ENCODE data around the gene BSDC1.
"Not testable (repeated sequence)": the region's sequence is repeated elsewhere in the genome, so short reads cannot be mapped to it uniquely, and the experiment has no call there.

Gene BSDC1, protein sequence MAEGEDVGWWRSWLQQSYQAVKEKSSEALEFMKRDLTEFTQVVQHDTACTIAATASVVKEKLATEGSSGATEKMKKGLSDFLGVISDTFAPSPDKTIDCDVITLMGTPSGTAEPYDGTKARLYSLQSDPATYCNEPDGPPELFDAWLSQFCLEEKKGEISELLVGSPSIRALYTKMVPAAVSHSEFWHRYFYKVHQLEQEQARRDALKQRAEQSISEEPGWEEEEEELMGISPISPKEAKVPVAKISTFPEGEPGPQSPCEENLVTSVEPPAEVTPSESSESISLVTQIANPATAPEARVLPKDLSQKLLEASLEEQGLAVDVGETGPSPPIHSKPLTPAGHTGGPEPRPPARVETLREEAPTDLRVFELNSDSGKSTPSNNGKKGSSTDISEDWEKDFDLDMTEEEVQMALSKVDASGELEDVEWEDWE

DNA sequence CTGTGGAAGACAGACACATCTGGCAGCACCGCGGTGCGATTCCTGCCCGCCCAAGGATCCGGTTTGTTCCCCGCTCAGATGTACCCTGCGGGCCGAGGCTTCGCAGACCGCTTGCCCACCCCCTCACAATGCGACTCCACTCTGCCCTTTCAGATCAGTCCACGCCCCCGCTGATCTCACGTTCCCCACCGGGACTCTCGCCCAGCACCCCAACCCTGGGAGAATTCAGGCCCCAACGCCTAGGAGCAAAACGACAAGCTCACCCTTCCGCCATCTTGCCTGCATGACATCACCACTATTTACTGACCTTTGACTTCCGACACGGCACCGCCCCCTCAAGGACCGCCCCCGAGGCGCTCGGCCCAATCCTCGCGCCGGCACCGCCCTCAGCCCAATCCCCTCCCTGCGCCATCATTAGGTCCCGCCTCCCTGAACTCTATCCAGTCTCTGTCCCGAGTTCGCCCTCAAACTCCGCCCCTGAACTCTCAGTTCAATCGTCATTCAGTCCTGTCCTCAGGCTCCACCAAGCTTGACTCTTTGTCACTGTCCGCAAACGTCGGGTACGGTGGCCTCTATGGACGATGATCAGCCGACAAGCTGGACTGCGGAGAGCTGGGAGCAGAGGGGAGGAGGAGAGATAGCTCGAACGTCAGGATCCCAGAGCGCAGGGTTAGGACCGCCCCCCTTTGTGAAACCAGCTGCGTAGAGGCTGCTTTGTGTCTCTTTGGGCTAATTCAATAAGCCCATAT is at the start of gene BSDC1:
Gene BSDC1 (minus strand): TSS at position 301 of the 749 bp plus-strand sequence. CDS start 27 bp downstream, at position 274.
- peak; percentile 94 for DNase-seq

- DNase-seq = not testable (repeated sequence)
Observed at GRCh38 chr1:32441467-32441866, 47.2 kb upstream of the BSDC1 start.

GRCh38 chr1:32438777-32439176 is 44.5 kb upstream of the BSDC1 start:
- not testable (repeated sequence) for DNase-seq

DNA sequence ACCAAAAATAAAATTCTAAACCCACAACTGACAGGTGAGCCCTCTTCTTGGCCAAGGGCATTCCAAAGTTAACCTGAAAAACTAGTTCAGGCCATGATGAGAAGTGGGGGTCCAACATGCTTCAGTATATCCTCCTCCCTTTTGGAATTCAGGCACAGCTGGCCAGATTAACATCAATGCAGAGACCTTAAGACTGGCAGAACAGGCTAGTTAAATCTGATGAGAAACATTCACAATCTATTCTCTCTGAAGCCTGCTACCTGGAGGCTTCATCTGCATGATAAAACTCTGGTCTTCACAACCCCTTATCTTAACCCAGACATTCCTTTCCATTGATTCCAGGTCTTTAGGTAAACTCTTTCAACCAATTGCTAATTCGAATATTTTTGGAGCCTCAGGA is 43.9 kb upstream of the BSDC1 start:
- DNase-seq = no peak

DNA sequence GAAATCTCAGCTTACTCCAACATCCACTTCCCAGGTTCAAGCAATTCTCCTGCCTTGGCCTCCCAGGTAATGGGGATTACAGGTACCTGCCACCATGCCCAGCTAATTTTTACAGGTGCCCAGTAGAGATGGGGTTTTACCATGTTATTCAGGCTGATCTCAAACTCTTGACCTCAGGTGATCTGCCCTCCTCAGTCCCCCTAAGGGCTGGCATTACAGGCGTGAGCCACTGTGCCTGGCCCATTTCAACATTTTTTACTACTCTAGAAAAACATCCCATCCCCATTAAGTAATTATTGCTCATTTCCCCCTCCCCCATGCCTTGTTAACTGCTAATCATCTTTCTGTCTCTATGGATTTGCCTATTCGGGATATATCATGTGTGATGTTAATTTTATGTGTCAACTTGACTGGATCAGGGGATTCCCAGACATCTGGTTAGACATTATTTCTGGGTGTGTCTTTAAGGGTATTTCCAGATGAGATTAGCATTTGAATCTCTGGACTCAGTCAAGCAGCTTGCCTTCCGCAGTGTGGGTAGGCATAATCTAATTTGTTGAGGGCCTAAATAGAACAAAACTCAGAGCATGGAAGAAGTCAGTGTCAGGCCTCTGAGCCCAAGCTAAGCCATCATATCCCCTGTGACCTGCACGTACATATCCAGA is 37.6 kb upstream of the BSDC1 start:
- no peak for DNase-seq

GRCh38 chr1:32427264-32427963 is 33.2 kb upstream of the BSDC1 start:
- DNase-seq = no peak

- DNase-seq = no peak
Observed at GRCh38 chr1:32426489-32427255, 32.4 kb upstream of the BSDC1 start.

GRCh38 chr1:32421775-32422174 is 27.5 kb upstream of the BSDC1 start:
- no peak for DNase-seq

GRCh38 chr1:32414186-32414886 is 20.1 kb upstream of the BSDC1 start:
- DNase-seq = no peak

DNA sequence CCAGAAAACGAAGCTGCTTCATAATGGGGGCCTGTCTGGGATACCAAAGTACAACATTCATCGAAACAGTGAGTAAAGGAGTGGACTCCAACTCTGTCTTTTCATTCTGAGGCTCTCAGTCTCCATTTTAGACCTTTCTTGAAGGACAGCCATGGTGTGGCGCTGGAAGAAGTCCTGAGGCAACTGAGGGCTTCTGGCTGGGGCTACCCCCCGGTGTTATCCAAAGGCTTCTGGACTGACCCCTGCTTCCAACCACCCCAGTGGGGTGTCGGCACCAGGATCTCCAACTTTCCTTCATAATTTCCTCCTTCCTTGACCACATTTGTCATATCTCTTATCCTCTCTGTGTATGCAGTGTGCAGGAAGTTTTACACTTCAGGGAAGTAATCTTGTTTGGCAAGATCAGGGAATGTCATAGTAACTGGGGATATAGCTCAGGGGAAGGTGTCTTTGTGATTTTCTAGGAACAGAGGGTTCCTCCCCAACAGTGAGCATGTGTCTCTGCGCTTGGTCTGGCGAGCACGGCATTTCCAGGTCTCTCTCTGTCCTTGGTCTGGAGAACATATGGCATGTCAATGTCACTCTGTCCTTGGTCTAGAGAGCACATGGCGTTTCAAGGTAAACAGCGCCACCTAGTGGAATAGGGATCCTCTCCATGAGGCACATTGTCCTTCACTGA is 19.4 kb upstream of the BSDC1 start:
- DNase-seq = peak; percentile 33

DNA sequence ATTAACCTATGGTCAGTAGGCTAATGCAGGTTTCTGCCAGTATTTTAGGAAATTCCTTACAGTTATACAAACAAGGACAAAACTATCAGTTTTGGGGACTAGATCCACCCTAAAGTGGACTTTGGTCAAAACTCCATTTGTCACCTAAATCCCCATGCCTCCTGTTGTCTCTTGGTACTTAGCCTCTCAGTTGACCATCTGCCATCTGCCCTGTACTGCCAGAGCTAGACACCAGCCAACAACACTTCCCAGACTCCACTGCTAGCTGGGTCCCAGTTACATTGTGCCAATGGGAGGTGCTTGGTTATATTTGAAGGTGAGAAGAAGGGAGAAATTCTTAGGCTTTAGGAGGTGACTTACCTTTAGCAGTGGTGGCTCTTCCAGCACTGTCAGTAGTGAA is 17.0 kb upstream of the BSDC1 start:
- no peak for DNase-seq

DNA sequence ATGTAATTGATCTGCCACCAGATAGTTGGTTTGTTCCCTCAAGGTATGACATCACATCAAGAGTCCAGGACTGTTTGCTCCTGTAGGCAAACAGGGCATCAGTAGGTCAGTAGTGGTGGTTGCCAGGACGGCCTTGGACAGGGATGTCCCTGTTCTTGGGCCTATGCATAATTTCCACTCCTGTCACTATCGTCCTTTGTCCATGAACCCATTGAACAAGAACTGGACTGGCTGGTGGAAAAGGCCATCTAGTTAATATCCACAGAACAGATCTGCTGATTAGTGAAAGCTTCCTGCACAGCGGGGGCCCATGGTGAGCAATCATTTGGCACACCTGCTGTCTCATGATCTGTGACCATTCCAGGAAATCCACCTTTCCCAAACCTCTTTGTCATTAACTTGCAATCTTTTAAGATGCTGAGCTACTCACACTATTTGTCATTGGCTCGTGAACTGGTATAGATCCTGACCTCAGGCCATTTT is 12.4 kb upstream of the BSDC1 start:
- no peak for DNase-seq

DNA sequence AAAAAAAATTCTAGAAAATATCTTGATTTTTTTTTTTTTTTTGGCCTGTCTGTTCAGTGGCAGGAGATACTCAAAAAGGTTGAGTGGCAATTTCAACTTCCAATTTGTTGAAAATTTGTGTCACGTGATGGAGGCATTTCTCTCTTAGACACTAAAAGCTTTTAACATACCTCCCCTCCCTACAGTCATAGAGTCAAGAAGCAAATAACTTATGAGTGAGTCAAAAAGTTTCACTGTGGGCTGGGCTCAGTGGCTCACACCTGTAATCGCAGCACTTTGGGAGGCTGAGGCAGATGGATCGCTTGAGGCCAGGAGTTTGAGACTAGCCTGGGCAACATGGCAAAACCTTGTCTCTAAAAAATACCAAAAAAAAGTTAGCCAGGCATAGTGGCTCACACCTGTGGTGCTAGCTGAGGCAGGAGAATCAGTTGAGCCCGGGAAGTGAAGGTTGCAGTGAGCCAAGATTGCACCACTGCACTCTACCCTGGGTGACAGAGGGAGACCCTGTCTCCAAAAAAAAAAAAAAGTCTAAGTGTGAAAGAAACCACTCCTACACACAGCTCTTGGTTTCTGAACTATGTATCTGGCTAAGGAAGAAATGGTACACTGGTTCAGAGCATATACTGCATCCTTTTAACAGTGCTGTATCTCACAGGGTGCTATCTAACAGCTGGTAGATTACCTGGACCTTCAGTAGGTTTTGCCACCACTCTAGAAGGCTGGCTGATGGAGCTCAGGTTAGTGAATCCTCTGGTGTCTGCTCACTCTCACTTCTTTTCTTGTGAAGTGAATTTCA is 11.6 kb upstream of the BSDC1 start:
- DNase-seq = no peak

GRCh38 chr1:32404946-32405345 is 10.7 kb upstream of the BSDC1 start:
- DNase-seq = no peak

DNA sequence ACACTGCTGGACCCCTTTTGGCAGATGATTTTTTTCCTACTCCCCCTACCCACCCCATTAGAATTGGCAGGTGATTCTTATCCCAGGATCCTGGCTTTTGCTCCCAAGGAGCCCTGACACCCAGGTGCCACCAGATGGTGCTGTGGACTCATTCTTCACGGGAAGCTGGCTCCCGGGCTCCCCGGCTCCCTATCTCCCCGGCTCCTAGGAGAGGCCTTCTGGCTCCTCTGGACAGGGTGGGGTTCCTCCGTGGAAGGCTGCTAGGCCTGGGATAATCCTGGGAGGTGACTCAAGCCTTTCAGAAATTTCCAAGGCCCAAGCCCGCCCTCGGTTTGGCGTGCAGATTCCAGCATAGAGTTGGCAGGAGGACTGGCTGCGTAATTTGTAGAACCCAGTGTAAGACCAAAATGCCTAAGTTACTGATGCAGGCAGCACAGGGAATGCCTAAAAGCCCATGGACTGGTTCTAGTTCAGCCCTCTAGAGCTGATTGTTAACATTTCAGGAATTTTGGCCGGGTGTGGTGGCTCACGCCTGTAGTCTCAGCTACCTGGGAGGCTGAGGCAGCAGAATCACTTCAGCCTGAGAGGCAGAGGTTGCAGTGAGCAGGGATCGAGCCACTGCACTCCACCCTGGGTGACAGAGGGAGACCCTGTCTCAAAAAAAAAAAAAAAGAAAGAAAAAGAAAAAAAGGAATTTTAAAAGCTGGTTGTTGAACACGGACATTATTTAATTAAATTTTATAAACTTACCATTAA is 6.8 kb upstream of the BSDC1 start:
- peak; percentile 4 for DNase-seq

DNA sequence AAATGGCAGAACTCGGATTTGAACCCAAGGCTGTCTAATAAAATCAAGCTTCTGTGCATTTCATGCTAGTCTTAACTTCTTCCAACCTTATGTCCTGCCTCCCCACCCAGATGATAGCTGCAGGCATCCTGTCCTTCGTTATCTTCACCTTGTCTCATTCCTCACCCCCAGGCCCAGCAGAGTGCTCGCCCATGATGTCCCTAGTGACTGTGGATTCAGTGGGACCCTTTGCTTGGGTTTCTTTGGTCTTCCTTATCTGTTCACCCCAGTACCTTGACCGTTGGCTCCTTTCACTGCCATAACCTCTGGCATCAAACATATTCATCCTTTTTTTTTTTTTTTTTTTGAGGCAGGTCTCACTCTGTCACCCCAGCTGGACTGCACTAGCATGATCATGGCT is 5.6 kb upstream of the BSDC1 start:
- no peak for DNase-seq

GRCh38 chr1:32398401-32398800 is 4.2 kb upstream of the BSDC1 start:
- no peak for DNase-seq

GRCh38 chr1:32396524-32396923 is 2.3 kb upstream of the BSDC1 start:
- DNase-seq = not testable (repeated sequence)

DNA sequence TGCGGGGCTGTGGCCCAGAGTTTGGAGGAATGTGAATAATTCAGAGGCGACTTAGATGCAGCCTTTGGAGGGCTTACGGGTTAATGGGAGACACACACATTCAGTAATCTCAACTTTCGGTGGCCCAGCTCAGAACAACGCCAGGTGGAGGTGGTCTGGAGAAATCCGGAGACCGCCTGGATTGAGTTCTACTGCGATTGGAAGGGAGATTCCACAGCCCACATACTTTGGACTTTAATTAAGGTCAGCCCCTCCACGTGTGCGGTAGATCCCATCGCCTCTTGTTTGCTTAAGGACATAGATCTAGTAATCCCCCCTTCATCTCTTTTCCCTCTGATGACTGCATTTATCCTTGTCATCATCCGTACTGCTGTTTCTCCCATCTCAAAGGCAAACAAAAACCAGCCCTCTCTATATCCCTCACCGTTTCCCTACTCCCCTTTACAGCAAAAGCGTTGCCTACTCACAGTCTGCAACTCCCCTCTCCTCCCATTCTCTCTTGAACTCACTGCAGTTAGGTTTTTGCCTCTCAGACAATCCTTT is 720 bp upstream of the BSDC1 start:
- DNase-seq = peak; percentile 16

Measured in NCI-H2029 treated with DMSO at 0.1 percent for 48 hours (cell line).